ENCODE results near the gene TCTA. TPM values are rescaled to one million over a fixed set of nuclear protein-coding genes. Genes with fewer than 3 reads are reported as not detected.

TCTA gene
- total RNA-seq, 1 experiment from 2014 or later, result 11.5 TPM

DNA sequence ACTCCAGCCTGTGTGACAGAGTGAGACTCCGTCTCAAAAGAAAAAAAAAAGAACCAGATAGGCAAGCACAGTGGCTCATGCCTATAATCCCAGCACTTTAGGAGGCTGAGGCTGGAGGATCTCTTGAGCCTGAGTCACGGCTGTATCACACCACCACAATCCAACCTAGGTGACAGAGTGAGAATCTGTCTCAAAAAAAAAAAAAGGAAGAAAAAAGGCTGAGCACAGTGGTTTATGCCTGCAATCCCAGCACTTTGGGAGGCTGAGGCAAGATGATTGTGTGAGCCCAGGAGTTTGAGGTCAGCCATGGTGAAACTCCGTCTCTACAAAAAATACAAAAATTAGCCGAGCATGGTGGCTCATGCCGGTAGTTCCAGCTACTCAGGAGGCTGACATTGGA lies 22.5 kb downstream of the TCTA start (continued):
- TF ChIP-seq, protein P1, sequence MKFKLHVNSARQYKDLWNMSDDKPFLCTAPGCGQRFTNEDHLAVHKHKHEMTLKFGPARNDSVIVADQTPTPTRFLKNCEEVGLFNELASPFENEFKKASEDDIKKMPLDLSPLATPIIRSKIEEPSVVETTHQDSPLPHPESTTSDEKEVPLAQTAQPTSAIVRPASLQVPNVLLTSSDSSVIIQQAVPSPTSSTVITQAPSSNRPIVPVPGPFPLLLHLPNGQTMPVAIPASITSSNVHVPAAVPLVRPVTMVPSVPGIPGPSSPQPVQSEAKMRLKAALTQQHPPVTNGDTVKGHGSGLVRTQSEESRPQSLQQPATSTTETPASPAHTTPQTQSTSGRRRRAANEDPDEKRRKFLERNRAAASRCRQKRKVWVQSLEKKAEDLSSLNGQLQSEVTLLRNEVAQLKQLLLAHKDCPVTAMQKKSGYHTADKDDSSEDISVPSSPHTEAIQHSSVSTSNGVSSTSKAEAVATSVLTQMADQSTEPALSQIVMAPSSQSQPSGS (CRISPR knock-in tag; IDR thresholded peaks at IDR 0.05; ENCODE audit: borderline replicate concordance, low read depth), result no peak
- TF ChIP-seq, protein P2, sequence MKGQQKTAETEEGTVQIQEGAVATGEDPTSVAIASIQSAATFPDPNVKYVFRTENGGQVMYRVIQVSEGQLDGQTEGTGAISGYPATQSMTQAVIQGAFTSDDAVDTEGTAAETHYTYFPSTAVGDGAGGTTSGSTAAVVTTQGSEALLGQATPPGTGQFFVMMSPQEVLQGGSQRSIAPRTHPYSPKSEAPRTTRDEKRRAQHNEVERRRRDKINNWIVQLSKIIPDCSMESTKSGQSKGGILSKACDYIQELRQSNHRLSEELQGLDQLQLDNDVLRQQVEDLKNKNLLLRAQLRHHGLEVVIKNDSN (CRISPR knock-in tag; IDR thresholded peaks at IDR 0.05), result no peak
- TF ChIP-seq OVOL2 (CRISPR knock-in tag; IDR thresholded peaks at IDR 0.05; ENCODE audit: borderline replicate concordance) (no peak), GTF2I (CRISPR knock-in tag; conservative IDR thresholded peaks at IDR 0.05) (no peak), SMAD4 (CRISPR knock-in tag; IDR thresholded peaks at IDR 0.05) (no peak), ZNF396 (CRISPR knock-in tag; IDR thresholded peaks at IDR 0.05; ENCODE audit: borderline replicate concordance) (no peak), GABPB1 (CRISPR knock-in tag; IDR thresholded peaks at IDR 0.05) (no peak)
- TF ChIP-seq, protein P3, sequence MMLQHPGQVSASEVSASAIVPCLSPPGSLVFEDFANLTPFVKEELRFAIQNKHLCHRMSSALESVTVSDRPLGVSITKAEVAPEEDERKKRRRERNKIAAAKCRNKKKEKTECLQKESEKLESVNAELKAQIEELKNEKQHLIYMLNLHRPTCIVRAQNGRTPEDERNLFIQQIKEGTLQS (CRISPR knock-in tag; conservative IDR thresholded peaks at IDR 0.05), result no peak
- TF ChIP-seq, protein P4, sequence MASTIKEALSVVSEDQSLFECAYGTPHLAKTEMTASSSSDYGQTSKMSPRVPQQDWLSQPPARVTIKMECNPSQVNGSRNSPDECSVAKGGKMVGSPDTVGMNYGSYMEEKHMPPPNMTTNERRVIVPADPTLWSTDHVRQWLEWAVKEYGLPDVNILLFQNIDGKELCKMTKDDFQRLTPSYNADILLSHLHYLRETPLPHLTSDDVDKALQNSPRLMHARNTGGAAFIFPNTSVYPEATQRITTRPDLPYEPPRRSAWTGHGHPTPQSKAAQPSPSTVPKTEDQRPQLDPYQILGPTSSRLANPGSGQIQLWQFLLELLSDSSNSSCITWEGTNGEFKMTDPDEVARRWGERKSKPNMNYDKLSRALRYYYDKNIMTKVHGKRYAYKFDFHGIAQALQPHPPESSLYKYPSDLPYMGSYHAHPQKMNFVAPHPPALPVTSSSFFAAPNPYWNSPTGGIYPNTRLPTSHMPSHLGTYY (CRISPR knock-in tag; IDR thresholded peaks at IDR 0.05), result no peak

DNA sequence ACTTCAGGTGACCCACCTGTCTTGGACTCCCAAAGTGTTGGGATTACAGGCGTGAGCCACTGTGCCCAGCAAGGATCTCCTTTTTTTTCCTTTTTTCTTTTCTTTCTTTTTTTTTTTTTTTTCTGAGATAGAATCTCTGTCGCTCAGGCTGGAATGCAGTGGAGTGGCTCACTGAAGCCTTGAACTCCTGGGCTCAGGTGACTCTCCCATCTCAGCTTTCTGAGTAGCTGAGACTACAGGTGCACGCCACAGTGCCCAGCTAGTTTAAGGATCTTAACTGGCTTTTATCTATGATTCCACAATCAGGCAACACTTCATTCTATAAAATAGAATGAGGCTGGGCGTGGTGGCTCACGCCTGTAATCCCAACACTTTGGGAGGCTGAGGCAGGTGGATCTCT lies 33.2 kb downstream of the TCTA start:
- DNase-seq (ENCODE audit: low spot score), result no peak
- ChIA-PET CTCF (interaction anchor here (1.8 to 2.4 kb wide), 2 partner anchors 9 to 105 kb away, joined by 7 to 8 read pairs; partner anchors contain the start of gene USP4), POLR2A (no interaction called here)
- no peaks in the 10 kb centered on the region for H3K36me3 Mint-ChIP-seq
- H3K4me1 Mint-ChIP-seq, result no peaks in the 10 kb centered on the region
- TF ChIP-seq EMX1 (CRISPR knock-in tag; IDR thresholded peaks at IDR 0.05) (no peak), ELF4 (CRISPR knock-in tag; IDR thresholded peaks at IDR 0.05; ENCODE audit: low read depth) (no peak), ZNF423 (CRISPR knock-in tag; IDR thresholded peaks at IDR 0.05) (no peak), OVOL2 (CRISPR knock-in tag; IDR thresholded peaks at IDR 0.05; ENCODE audit: borderline replicate concordance) (no peak), NR2C2 (CRISPR knock-in tag; IDR thresholded peaks at IDR 0.05) (no peak), TEAD1 (CRISPR knock-in tag; IDR thresholded peaks at IDR 0.05) (no peak), NFYB (CRISPR knock-in tag; conservative IDR thresholded peaks at IDR 0.05; ENCODE audit: low read depth) (no peak), ESRRA (CRISPR knock-in tag; IDR thresholded peaks at IDR 0.05; ENCODE audit: borderline replicate concordance) (no peak), FOXK1 (CRISPR knock-in tag; IDR thresholded peaks at IDR 0.05) (no peak), ZBTB21 (CRISPR knock-in tag; IDR thresholded peaks at IDR 0.05; ENCODE audit: borderline replicate concordance) (no peak)
- TF ChIP-seq, protein P5, sequence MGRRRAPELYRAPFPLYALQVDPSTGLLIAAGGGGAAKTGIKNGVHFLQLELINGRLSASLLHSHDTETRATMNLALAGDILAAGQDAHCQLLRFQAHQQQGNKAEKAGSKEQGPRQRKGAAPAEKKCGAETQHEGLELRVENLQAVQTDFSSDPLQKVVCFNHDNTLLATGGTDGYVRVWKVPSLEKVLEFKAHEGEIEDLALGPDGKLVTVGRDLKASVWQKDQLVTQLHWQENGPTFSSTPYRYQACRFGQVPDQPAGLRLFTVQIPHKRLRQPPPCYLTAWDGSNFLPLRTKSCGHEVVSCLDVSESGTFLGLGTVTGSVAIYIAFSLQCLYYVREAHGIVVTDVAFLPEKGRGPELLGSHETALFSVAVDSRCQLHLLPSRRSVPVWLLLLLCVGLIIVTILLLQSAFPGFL (CRISPR knock-in tag; IDR thresholded peaks at IDR 0.05; ENCODE audit: borderline replicate concordance), result no peak
- TF ChIP-seq, protein P6, sequence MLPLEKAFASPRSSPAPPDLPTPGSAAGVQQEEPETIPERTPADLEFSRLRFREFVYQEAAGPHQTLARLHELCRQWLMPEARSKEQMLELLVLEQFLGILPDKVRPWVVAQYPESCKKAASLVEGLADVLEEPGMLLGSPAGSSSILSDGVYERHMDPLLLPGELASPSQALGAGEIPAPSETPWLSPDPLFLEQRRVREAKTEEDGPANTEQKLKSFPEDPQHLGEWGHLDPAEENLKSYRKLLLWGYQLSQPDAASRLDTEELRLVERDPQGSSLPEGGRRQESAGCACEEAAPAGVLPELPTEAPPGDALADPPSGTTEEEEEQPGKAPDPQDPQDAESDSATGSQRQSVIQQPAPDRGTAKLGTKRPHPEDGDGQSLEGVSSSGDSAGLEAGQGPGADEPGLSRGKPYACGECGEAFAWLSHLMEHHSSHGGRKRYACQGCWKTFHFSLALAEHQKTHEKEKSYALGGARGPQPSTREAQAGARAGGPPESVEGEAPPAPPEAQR (CRISPR knock-in tag; IDR thresholded peaks at IDR 0.05), result no peak
- TF ChIP-seq, protein P4 (CRISPR knock-in tag; IDR thresholded peaks at IDR 0.05), result no peak
- TF ChIP-seq, protein P7, sequence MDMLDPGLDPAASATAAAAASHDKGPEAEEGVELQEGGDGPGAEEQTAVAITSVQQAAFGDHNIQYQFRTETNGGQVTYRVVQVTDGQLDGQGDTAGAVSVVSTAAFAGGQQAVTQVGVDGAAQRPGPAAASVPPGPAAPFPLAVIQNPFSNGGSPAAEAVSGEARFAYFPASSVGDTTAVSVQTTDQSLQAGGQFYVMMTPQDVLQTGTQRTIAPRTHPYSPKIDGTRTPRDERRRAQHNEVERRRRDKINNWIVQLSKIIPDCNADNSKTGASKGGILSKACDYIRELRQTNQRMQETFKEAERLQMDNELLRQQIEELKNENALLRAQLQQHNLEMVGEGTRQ (CRISPR knock-in tag; IDR thresholded peaks at IDR 0.05), result no peak
- no peak for ATAC-seq
- H3K27ac Mint-ChIP-seq, result no peak overlapping the region
- H3K4me3 Mint-ChIP-seq, result no peak overlapping the region
- no peaks in the 10 kb centered on the region for H3K9me3 Mint-ChIP-seq
- no peaks in the 10 kb centered on the region for H3K27me3 Mint-ChIP-seq (ENCODE audit: low read depth)

Measured in WTC11 (cell line).